GM19193 (cell line): ENCODE data around the gene HS3ST1.

Source experiments
- POLR2A ChIP-seq: IDR thresholded peaks from 4 replicates; pipeline ENCODE4 v1.6.1; 2011; ENCODE audit not compliant: insufficient read depth, insufficient read length; ENCODE audit errors: extremely low read depth

The HS3ST1 gene

DNA sequence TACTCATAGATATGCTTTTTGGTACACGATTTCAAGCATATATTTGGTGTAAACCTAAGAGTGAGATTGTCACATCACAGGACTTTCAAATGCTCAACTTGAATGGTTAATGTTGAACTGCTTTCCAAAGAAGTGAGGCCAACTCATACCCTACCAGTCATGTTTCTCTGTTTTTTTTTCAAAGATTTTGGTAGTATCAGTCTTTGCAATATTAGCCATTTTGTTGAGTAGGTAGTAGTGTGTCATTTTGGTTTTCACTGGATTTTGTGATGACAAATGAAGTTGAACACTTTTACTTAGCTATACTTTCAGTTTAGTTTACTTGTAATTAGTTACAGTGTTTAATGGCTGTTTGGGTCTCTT is 12.5 kb upstream of the HS3ST1 start:
- no peak for TF ChIP-seq POLR2A

GRCh38 chr4:11440481-11441193 is 11.9 kb upstream of the HS3ST1 start:
- no peak for TF ChIP-seq POLR2A

GRCh38 chr4:11439836-11440235 is 11.1 kb upstream of the HS3ST1 start:
- TF ChIP-seq POLR2A: no peak

- TF ChIP-seq POLR2A: no peak
Measured at GRCh38 chr4:11438647-11439046, 10.0 kb upstream of the HS3ST1 start.

- TF ChIP-seq POLR2A: no peak
Measured at GRCh38 chr4:11436673-11437072, 8.0 kb upstream of the HS3ST1 start.

DNA sequence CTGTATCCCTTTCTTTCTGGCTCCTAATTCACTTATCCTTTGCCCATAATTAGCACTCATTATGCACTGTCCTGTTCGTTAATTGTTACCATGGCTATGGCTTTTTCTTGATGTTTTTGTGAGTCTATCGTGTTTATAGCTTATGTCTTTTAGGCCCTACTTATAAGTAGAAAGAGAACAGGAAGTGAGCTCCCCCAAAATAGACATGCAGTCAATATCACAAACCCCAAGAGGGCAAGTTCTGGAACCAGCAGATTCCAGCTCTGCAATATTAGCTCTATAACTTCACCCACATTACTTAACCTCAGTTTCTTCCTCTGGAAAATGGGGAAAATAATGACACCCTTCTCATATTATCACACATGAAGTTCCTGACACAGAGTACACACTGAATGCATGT is 7.4 kb upstream of the HS3ST1 start:
- no peak for TF ChIP-seq POLR2A

DNA sequence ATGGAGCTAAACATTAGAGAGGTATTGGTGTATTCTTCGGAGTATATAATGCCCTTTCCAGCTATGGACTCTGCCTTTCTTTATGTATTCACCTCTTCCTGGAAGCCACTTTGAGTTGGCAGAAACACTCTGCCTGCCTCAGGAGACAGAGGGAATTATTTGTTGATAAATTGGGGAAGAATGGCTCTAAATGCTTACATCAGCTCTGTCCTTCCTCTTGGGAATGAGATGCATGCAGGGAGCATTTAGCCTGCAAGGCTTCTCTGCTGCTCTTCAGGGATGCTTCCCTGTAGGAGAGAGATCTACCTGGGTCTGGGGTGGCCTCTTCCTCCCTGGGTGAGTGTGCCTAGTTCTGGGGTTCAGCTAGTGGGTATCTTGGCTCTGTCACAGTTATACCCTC is 6.9 kb upstream of the HS3ST1 start:
- TF ChIP-seq POLR2A: no peak

GRCh38 chr4:11431111-11431510 is 2.4 kb upstream of the HS3ST1 start:
- TF ChIP-seq POLR2A: no peak

DNA sequence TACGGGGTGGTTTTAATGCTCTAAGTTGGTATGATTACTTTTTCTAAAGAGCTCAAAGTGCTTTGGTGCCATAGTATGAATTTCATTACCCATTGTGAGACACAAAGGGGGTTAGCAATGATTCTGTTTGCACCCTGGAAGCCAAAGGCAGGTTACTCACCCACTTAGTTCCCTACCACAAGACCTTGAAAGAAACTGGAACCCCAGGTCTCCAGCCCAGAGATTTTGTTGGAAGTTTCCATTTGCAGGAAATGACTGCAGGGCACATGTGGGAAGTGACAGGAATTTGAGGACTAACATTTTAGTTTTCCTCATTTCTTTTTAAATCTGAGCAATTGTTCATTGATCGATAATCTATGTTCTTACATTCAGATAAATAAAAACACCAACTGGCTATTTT is 1.8 kb upstream of the HS3ST1 start:
- TF ChIP-seq POLR2A: no peak

- no peak for TF ChIP-seq POLR2A
Measured at GRCh38 chr4:11429699-11430045, 978 bp upstream of the HS3ST1 start.

GRCh38 chr4:11428899-11429698 is 405 bp upstream of the HS3ST1 start:
- TF ChIP-seq POLR2A: no peak

- TF ChIP-seq POLR2A: no peak
Measured at GRCh38 chr4:11427121-11427996, 1.3 kb downstream of the HS3ST1 start.

DNA sequence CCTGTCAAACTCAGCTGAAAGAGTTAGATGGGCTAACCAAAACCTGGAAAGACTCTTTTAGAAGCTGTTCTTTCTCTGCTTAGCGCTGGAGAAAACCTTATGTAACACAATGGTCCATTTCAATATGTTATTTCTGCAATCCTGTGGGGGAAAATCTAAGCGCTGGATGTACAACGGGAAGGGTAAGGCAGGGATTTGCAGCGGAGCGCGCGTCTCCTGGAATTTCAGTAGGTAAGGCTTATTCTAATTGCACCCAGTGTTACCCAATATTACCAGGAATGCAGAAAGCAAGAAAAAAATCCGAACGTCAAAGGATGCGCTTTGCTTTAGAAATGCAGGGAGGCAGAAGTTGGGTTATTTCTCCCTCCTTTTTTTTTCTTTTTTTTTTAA is 2.0 kb downstream of the HS3ST1 start:
- no peak for TF ChIP-seq POLR2A

DNA sequence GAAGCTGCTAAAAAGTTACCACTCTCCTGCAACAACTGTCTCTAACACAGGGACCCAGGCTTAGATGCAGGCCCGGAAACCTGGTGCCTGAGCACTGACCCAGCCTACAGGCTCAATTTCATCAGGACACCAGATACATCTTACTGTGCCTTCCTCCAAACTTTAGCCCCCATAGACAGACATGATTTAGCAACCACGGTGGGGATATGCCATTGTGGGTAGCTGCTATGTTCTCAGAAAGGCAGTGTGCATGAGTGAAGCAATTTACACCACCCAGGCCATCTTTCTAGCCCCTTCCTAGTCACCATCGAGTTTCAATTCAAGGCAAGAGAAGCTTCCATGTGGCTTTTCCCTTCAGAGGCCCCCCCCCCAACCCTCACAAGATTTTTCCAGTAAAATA is 2.7 kb downstream of the HS3ST1 start:
- TF ChIP-seq POLR2A: no peak

DNA sequence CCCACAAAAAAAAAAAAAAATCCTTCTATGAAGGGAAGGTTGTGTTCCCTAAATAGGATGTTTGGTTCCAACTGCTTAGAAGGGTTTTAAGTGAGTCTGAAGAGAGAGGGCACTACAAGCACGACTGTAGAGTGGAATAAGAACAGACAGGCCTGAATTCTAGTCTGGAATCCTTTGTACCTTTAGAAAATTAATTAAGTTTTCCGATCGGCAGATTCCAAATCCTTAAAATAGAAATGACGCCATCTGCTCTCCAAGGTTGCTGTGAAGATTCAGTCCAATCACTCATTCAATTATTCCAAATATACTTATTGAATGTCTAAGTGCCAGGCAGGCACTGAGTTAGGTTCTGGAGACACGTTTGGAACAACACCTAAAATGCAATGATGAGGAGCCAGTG is 3.8 kb downstream of the HS3ST1 start:
- no peak for TF ChIP-seq POLR2A
